ENCODE results near the gene RIN1. TPM values are rescaled to one million over a fixed set of nuclear protein-coding genes. Genes with fewer than 3 reads are reported as not detected.

RIN1 gene
- total and polyA plus RNA-seq, 9 of the 15 experiments (the other 6 are each of a cell fraction or from before 2014, with no cell fraction given): 0.01 to 1.2 (median 0.45) TPM; not detected in 1

DNA sequence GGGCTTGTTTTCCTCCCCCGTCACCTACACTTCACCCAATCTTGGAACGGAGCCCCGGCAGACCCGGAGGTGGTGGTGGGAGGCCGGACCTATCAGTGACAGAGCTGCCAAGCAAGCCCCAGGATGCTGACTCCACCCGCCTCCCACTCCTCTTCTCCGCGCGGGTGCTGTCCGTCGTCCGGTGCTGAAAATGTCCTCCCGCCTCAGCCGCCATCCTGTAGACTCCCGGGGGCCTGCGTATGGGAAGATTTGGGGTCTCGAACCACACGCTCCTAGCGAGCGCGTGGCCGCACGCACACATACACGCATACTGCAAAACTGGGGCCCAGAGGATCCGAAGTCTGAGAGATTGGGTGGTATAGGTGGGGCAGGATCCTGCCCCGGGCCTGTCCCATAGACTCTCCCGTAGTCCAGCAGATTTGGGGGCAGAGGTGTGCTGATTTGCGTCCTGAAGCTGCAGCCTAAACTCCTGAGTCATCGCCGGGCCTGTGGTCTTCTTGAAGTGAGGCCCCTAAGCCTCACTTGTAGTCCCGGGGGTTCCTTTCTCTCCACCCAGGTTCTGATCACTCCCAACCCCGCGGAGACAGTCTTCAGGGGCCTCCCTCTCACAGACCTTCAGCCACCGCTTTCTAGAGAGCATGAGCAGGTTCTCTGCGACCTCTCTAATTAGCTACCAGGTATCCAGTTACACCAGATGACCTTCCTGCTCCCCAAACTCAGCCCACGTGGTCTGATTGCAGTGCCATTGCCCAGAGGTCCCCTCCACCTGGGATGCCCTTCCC is 46.5 kb downstream of the RIN1 start (continued):
- no peak for TF ChIP-seq IFI16 (CRISPR knock-in tag; IDR thresholded peaks at IDR 0.05)
- TF ChIP-seq, protein P1, sequence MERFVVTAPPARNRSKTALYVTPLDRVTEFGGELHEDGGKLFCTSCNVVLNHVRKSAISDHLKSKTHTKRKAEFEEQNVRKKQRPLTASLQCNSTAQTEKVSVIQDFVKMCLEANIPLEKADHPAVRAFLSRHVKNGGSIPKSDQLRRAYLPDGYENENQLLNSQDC (CRISPR knock-in tag; IDR thresholded peaks at IDR 0.05): no peak
- TF ChIP-seq, protein P2, sequence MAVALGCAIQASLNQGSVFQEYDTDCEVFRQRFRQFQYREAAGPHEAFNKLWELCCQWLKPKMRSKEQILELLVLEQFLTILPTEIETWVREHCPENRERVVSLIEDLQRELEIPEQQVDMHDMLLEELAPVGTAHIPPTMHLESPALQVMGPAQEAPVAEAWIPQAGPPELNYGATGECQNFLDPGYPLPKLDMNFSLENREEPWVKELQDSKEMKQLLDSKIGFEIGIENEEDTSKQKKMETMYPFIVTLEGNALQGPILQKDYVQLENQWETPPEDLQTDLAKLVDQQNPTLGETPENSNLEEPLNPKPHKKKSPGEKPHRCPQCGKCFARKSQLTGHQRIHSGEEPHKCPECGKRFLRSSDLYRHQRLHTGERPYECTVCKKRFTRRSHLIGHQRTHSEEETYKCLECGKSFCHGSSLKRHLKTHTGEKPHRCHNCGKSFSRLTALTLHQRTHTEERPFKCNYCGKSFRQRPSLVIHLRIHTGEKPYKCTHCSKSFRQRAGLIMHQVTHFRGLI (CRISPR knock-in tag; IDR thresholded peaks at IDR 0.05): no peak
- TF ChIP-seq HIVEP1 (CRISPR knock-in tag; IDR thresholded peaks at IDR 0.05): no peak
- TF ChIP-seq EP400 (IDR thresholded peaks at IDR 0.05): peak; percentile 3; the same call in 1 of the 2 replicates
- TF ChIP-seq SETDB1 (IDR thresholded peaks at IDR 0.05; ENCODE audit: low read length): no peak
- no peak for TF ChIP-seq POLR2H (tag; IDR thresholded peaks at IDR 0.05; ENCODE audit: low read depth)
- TF ChIP-seq SMAD2 (IDR thresholded peaks at IDR 0.05; ENCODE audit: low read depth, low read length): no peak
- TF ChIP-seq ZBTB17 (CRISPR knock-in tag; IDR thresholded peaks at IDR 0.05): 0 out of 2 replicates have a peak, but pooled peaks have one; percentile 23
- no peak for TF ChIP-seq ZC3H8 (IDR thresholded peaks at IDR 0.05)
- TF ChIP-seq, protein P3, sequence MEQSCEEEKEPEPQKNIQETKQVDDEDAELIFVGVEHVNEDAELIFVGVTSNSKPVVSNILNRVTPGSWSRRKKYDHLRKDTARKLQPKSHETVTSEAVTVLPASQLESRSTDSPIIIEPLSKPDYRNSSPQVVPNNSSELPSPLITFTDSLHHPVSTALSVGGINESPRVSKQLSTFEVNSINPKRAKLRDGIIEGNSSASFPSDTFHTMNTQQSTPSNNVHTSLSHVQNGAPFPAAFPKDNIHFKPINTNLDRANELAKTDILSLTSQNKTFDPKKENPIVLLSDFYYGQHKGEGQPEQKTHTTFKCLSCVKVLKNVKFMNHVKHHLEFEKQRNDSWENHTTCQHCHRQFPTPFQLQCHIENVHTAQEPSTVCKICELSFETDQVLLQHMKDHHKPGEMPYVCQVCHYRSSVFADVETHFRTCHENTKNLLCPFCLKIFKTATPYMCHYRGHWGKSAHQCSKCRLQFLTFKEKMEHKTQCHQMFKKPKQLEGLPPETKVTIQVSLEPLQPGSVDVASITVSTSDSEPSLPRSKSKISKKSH (CRISPR knock-in tag; IDR thresholded peaks at IDR 0.05): no peak
- TF ChIP-seq SRSF7 (optimal IDR thresholded peaks at IDR 0.05; ENCODE audit: low read depth, low read length): no peak
- TF ChIP-seq SAP30 (IDR thresholded peaks at IDR 0.05; ENCODE audit: borderline replicate concordance, insufficient read depth, low read depth, low read length, poor library complexity, severe bottlenecking): peak; percentile 96
- TF ChIP-seq, protein P4, sequence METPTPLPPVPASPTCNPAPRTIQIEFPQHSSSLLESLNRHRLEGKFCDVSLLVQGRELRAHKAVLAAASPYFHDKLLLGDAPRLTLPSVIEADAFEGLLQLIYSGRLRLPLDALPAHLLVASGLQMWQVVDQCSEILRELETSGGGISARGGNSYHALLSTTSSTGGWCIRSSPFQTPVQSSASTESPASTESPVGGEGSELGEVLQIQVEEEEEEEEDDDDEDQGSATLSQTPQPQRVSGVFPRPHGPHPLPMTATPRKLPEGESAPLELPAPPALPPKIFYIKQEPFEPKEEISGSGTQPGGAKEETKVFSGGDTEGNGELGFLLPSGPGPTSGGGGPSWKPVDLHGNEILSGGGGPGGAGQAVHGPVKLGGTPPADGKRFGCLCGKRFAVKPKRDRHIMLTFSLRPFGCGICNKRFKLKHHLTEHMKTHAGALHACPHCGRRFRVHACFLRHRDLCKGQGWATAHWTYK (CRISPR knock-in tag; IDR thresholded peaks at IDR 0.05): 0 out of 2 replicates have a peak, but pooled peaks have one; percentile 34
- TF ChIP-seq ZNF232 (CRISPR knock-in tag; IDR thresholded peaks at IDR 0.05): peak; percentile 94; the same call in 1 of the 2 replicates
- TF ChIP-seq, protein P5, sequence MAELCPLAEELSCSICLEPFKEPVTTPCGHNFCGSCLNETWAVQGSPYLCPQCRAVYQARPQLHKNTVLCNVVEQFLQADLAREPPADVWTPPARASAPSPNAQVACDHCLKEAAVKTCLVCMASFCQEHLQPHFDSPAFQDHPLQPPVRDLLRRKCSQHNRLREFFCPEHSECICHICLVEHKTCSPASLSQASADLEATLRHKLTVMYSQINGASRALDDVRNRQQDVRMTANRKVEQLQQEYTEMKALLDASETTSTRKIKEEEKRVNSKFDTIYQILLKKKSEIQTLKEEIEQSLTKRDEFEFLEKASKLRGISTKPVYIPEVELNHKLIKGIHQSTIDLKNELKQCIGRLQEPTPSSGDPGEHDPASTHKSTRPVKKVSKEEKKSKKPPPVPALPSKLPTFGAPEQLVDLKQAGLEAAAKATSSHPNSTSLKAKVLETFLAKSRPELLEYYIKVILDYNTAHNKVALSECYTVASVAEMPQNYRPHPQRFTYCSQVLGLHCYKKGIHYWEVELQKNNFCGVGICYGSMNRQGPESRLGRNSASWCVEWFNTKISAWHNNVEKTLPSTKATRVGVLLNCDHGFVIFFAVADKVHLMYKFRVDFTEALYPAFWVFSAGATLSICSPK (IDR thresholded peaks at IDR 0.05; ENCODE audit: borderline replicate concordance): no peak
- TF ChIP-seq CCNT2 (IDR thresholded peaks at IDR 0.05; ENCODE audit: borderline replicate concordance, extremely low read depth, insufficient read length, low read depth, low read length): peak; percentile 20
- peak; percentile 24 for TF ChIP-seq HNRNPLL (IDR thresholded peaks at IDR 0.05; ENCODE audit: low read depth, low read length, poor library complexity, severe bottlenecking)
- TF ChIP-seq FOS (IDR thresholded peaks at IDR 0.05; ENCODE audit: extremely low read depth, insufficient read length): no peak

Measured in K562 (cell line).